Neural cell (in vitro differentiated cells): Measurements from ENCODE around the gene RUVBL1. TPM values are rescaled to one million over a fixed set of nuclear protein-coding genes. Genes with fewer than 3 reads are reported as not detected.

Experiments used
- H2AFZ ChIP-seq: fragments of 200-600, 300-800 bp; sonication (generic), shearing (Covaris generic); 2 replicates; pipeline ENCODE4 v1.6.0; 2014; ENCODE audit warnings: low read depth, mild to moderate bottlenecking, antibody characterized with exemption, low read length, moderate library complexity
- H3F3A ChIP-seq: fragments of 200-600 bp; shearing (Covaris generic); 2 replicates; pipeline ENCODE4 v1.6.1; 2016; ENCODE audit warnings: mild to moderate bottlenecking, moderate library complexity, mixed read lengths, antibody characterized with exemption, low read length; ENCODE audit not compliant: insufficient read depth, poor library complexity, severe bottlenecking
- H3K27ac ChIP-seq: fragments of 200-600, 300-800 bp; sonication (generic), shearing (Covaris generic); 2 replicates; pipeline ENCODE4 v1.5.1; 2014; ENCODE audit warnings: mild to moderate bottlenecking, low read length, moderate library complexity
- H3K27me3 ChIP-seq: fragments of 300-800, 200-600 bp; sonication (generic), shearing (Covaris generic); 2 replicates; pipeline ENCODE4 v1.6.0; 2014; ENCODE audit warnings: mild to moderate bottlenecking, low read depth, low read length, moderate library complexity; ENCODE audit not compliant: insufficient read depth
- H3K36me3 ChIP-seq: fragments of 300-800, 200-600 bp; sonication (generic), shearing (Covaris generic); 2 replicates; pipeline ENCODE4 v1.5.1; 2014; ENCODE audit warnings: mild to moderate bottlenecking, antibody characterized with exemption, low read length, moderate library complexity; ENCODE audit not compliant: insufficient read depth
- H3K4me2 ChIP-seq: fragments of 300-800, 200-600 bp; sonication (generic), shearing (Covaris generic); 2 replicates; pipeline ENCODE4 v1.6.0; 2014; ENCODE audit warnings: mild to moderate bottlenecking, low read length
- H3K4me3 ChIP-seq: fragments of 300-800, 200-600 bp; sonication (generic), shearing (Covaris generic); 2 replicates; pipeline ENCODE4 v1.5.1; 2014; ENCODE audit warnings: mild to moderate bottlenecking, low read length, moderate library complexity
- H3K79me2 ChIP-seq: fragments of 200-600 bp; shearing (Covaris generic); replicated peaks from 2 replicates; pipeline ENCODE4 v1.6.0; 2014; ENCODE audit warnings: mild to moderate bottlenecking, low read length, moderate library complexity; ENCODE audit not compliant: insufficient read depth
- H3K9ac ChIP-seq: fragments of 300-800, 200-600 bp; sonication (generic), shearing (Covaris generic); 2 replicates; pipeline ENCODE4 v1.6.1; 2016; ENCODE audit warnings: mild to moderate bottlenecking, low read length, mixed read lengths
- H3K9me2 ChIP-seq: fragments of 200-600 bp; shearing (Covaris generic); 2 replicates; pipeline ENCODE4 v1.6.1; 2016; ENCODE audit warnings: mild to moderate bottlenecking, low read length, mixed read lengths; ENCODE audit not compliant: insufficient read depth
- H3K9me3 ChIP-seq: fragments of 200-600, 300-800 bp; sonication (generic), shearing (Covaris generic); 2 replicates; pipeline ENCODE4 v1.6.1; 2016; ENCODE audit warnings: mild to moderate bottlenecking, mixed run types, low read length, moderate library complexity, mixed read lengths
- H4K20me1 ChIP-seq: fragments of 200-600 bp; shearing (Covaris generic); 2 replicates; pipeline ENCODE4 v1.6.1; 2016; ENCODE audit warnings: mild to moderate bottlenecking, mixed run types; ENCODE audit not compliant: insufficient read depth
- CTCF ChIP-seq: fragments of 450-650 bp; IDR thresholded peaks from 2 replicates; pipeline ENCODE4 v1.5.1; 2014; ENCODE audit warnings: antibody characterized with exemption, mild to moderate bottlenecking, moderate library complexity; ENCODE audit not compliant: poor library complexity, severe bottlenecking
- EP300 ChIP-seq: fragments of 450-650 bp; conservative IDR thresholded peaks from 2 replicates; pipeline ENCODE4 v1.6.1; 2014; ENCODE audit warnings: antibody characterized with exemption, mild to moderate bottlenecking, moderate library complexity; ENCODE audit not compliant: poor library complexity, severe bottlenecking
- EZH2 ChIP-seq: fragments of 200-600, 300-800 bp; shearing (Covaris generic), sonication (generic); IDR thresholded peaks from 2 replicates; pipeline ENCODE4 v1.6.1; 2014; ENCODE audit warnings: antibody characterized with exemption, low read length, borderline replicate concordance, mild to moderate bottlenecking; ENCODE audit not compliant: insufficient read depth, poor library complexity, severe bottlenecking
- MXI1 ChIP-seq: fragments of 450-650 bp; conservative IDR thresholded peaks from 2 replicates; pipeline ENCODE4 v1.6.1; 2014; ENCODE audit warnings: antibody characterized with exemption, mild to moderate bottlenecking; ENCODE audit not compliant: poor library complexity, severe bottlenecking
- POLR2AphosphoS5 ChIP-seq: IDR thresholded peaks from 2 replicates; pipeline ENCODE4 v1.6.1; 2012
- RAD21 ChIP-seq: fragments of 450-650 bp; conservative IDR thresholded peaks from 2 replicates; pipeline ENCODE4 v1.6.1; 2014; ENCODE audit warnings: antibody characterized with exemption, mild to moderate bottlenecking, moderate library complexity
- REST ChIP-seq: IDR thresholded peaks from 2 replicates; pipeline ENCODE4 v1.6.1; 2012; ENCODE audit warnings: borderline replicate concordance
- SMC3 ChIP-seq: fragments of 450-650 bp; conservative IDR thresholded peaks from 2 replicates; pipeline ENCODE4 v1.6.1; 2014; ENCODE audit warnings: antibody characterized with exemption, mild to moderate bottlenecking, moderate library complexity; ENCODE audit not compliant: poor library complexity
- polyA plus RNA-seq: library from polyadenylated mRNA; depleted of rRNA; stranded (reverse); fragments of >200 nt; gene quantifications from 2 replicates; pipeline ENCODE4 v1.2.3, GENCODE V29; 2014
- small RNA-seq, 3 experiments: library from RNA; depleted of rRNA; stranded (forward); fragments of <200 nt; gene quantifications; one replicate each; pipeline ENCODE3, GENCODE V24; 2012

Gene RUVBL1
- polyA plus RNA-seq, 1 donor from 2014 or later, result 83.3 TPM

GRCh38 chr3:128033102-128033501 lies 90.5 kb downstream of the RUVBL1 start:
- no peaks in the 10 kb centered on the region for H3K9me3 ChIP-seq
- H3K27me3 ChIP-seq, result no peaks in the 10 kb centered on the region
- no peak overlapping the region for H2AFZ ChIP-seq
- H3K9ac ChIP-seq, result no peak overlapping the region
- H3K4me3 ChIP-seq, result no peak overlapping the region
- no peaks in the 10 kb centered on the region for H3F3A ChIP-seq
- no peak overlapping the region for H3K27ac ChIP-seq
- H4K20me1 ChIP-seq, result no peaks in the 10 kb centered on the region
- H3K79me2 ChIP-seq, result no peaks in the 10 kb centered on the region
- TF ChIP-seq SMC3 (no peak), MXI1 (no peak), REST (no peak), POLR2AphosphoS5 (no peak), EP300 (no peak), RAD21 (no peak), CTCF (no peak), EZH2 (no peak)
- H3K36me3 ChIP-seq, result no peaks in the 10 kb centered on the region
- no peak overlapping the region for H3K4me2 ChIP-seq
- no peaks in the 10 kb centered on the region for H3K9me2 ChIP-seq

Small RNAs within 50 kb of the gene (small RNA-seq; reads per million reads assigned to genes)
- 0 to 3.6 (median 0.13) reads per million in 3 experiments for gene RNU2-37P
- 0 reads per million in 3 experiments for gene RNU6-823P

Other genes starting within 250 kb of the RUVBL1 start
- gene KBTBD12, start 208.6 kb downstream of the RUVBL1 start, polyA plus RNA-seq, result not detected in 2 replicates
- 91.6 and 96.5 TPM in 2 replicates for gene SEC61A1, start 71.4 kb downstream of the RUVBL1 start, polyA plus RNA-seq
- gene EEFSEC, start 29.7 kb upstream of the RUVBL1 start, polyA plus RNA-seq, result 4.2 and 4.6 TPM in 2 replicates